HepG2 (cell line): Measurements from ENCODE around the gene RBM12. TPM values are rescaled to one million over a fixed set of nuclear protein-coding genes. Genes with fewer than 3 reads are reported as not detected.

Experiments
- BRF2 ChIP-seq: sonication (generic); formaldehyde crosslinking; IDR thresholded peaks from 2 replicates; pipeline ENCODE4 v1.8.1; 2022; ENCODE audit warnings: mild to moderate bottlenecking, missing genetic modification reagents
- FLYWCH1 ChIP-seq: sonication (generic); formaldehyde crosslinking; IDR thresholded peaks from 2 replicates; pipeline ENCODE4 v1.8.1; 2023; ENCODE audit warnings: mild to moderate bottlenecking, missing genetic modification reagents
- HDAC1 ChIP-seq: sonication (generic); formaldehyde crosslinking; IDR thresholded peaks from 2 replicates; pipeline ENCODE4 v1.5.1; 2020; ENCODE audit warnings: mild to moderate bottlenecking, missing genetic modification reagents
- HDAC2 ChIP-seq: sonication (generic); formaldehyde crosslinking; IDR thresholded peaks from 2 replicates; pipeline ENCODE4 v1.4.0; 2020; ENCODE audit warnings: missing genetic modification reagents
- KDM5A ChIP-seq: fragments of 200-600 bp; sonication (generic); IDR thresholded peaks from 2 replicates; pipeline ENCODE4 v1.7.0; 2018; ENCODE audit warnings: antibody characterized with exemption, mild to moderate bottlenecking, low read length, borderline replicate concordance
- MXD4 ChIP-seq: IDR thresholded peaks from 2 replicates; pipeline ENCODE4 v1.6.1; 2016; ENCODE audit warnings: mild to moderate bottlenecking, missing biosample characterization, missing genetic modification reagents
- NFYC ChIP-seq: IDR thresholded peaks from 2 replicates; pipeline ENCODE4 v1.6.1; 2016; ENCODE audit warnings: missing genetic modification reagents, missing compliant biosample characterization
- SNRNP70 ChIP-seq: fragments of 200-400 bp; formaldehyde crosslinking; IDR thresholded peaks from 2 replicates; pipeline ENCODE4 v1.6.1; 2017; ENCODE audit warnings: mild to moderate bottlenecking, low read depth, low read length, moderate library complexity
- ZNF3 ChIP-seq: IDR thresholded peaks from 2 replicates; pipeline ENCODE4 v1.7.0; 2017; ENCODE audit warnings: inconsistent platforms
- ZNF317 ChIP-seq: sonication (generic); formaldehyde crosslinking; IDR thresholded peaks from 2 replicates; pipeline ENCODE4 v1.5.0; 2020; ENCODE audit warnings: mild to moderate bottlenecking, missing genetic modification reagents
- ZNF446 ChIP-seq: sonication (generic); formaldehyde crosslinking; IDR thresholded peaks from 2 replicates; pipeline ENCODE4 v1.5.0; 2020; ENCODE audit warnings: mild to moderate bottlenecking, missing genetic modification reagents
- ZNF552 ChIP-seq: sonication (generic); formaldehyde crosslinking; IDR thresholded peaks from 2 replicates; pipeline ENCODE4 v1.9.0; 2022; ENCODE audit warnings: missing genetic modification reagents, mild to moderate bottlenecking, borderline replicate concordance
- ZNF562 ChIP-seq: sonication (generic); formaldehyde crosslinking; IDR thresholded peaks from 2 replicates; pipeline ENCODE4 v1.8.0; 2022; ENCODE audit warnings: missing genetic modification reagents, borderline replicate concordance
- ZNF782 ChIP-seq: sonication (generic); formaldehyde crosslinking; IDR thresholded peaks from 2 replicates; pipeline ENCODE4 v1.4.0; 2020; ENCODE audit warnings: missing genetic modification reagents, mild to moderate bottlenecking, borderline replicate concordance
- ZSCAN5A ChIP-seq: sonication (generic); formaldehyde crosslinking; IDR thresholded peaks from 2 replicates; pipeline ENCODE4 v1.8.0; 2022; ENCODE audit warnings: mild to moderate bottlenecking, missing genetic modification reagents, borderline replicate concordance
- polyA plus RNA-seq, 8 experiments: library from polyadenylated mRNA; depleted of rRNA in 3 of 8; stranded (reverse) in 7 of 8; unstranded in 1 of 8; fragments of >200 nt; fragmentation: Illumina TruSeq in 4 of 8; extraction: Trizol in 4 of 8; gene quantifications; 2 replicates each; pipeline versions ENCODE4 v1.2.1 to v1.2.3, GENCODE V29; 2011 to 2016; ENCODE audit warnings: low read depth in 4 of 8, missing spikeins in 1 of 8, mixed read lengths in 1 of 8; ENCODE audit not compliant: insufficient read depth in 1 of 8
- total RNA-seq, 5 experiments: library from RNA; depleted of rRNA; stranded (reverse); fragments of >200 nt; fragmentation: Illumina TruSeq; extraction: Trizol; gene quantifications; 2 replicates each; pipeline ENCODE4 v1.2.3, GENCODE V29; 2016; ENCODE audit warnings: low read depth in 1 of 5
- TF ChIP-seq, protein P1 (sequence below): sonication (generic); formaldehyde crosslinking; IDR thresholded peaks from 2 replicates; pipeline ENCODE4; 2020; ENCODE audit warnings: missing genetic modification reagents, mild to moderate bottlenecking, borderline replicate concordance
- TF ChIP-seq, protein P2 (sequence below): sonication (generic); formaldehyde crosslinking; IDR thresholded peaks from 2 replicates; pipeline ENCODE4 v1.8.0; 2022; ENCODE audit warnings: mild to moderate bottlenecking, missing genetic modification reagents, moderate library complexity
- TF ChIP-seq, protein P3 (sequence below): sonication (generic); formaldehyde crosslinking; IDR thresholded peaks from 2 replicates; pipeline ENCODE4 v1.5.0; 2020; ENCODE audit warnings: mild to moderate bottlenecking, missing genetic modification reagents

RBM12 gene
- total and polyA plus RNA-seq, 2 of the 13 experiments (the other 11 are each of a cell fraction or from before 2014, with no cell fraction given) = 97.9 to 104 TPM

DNA sequence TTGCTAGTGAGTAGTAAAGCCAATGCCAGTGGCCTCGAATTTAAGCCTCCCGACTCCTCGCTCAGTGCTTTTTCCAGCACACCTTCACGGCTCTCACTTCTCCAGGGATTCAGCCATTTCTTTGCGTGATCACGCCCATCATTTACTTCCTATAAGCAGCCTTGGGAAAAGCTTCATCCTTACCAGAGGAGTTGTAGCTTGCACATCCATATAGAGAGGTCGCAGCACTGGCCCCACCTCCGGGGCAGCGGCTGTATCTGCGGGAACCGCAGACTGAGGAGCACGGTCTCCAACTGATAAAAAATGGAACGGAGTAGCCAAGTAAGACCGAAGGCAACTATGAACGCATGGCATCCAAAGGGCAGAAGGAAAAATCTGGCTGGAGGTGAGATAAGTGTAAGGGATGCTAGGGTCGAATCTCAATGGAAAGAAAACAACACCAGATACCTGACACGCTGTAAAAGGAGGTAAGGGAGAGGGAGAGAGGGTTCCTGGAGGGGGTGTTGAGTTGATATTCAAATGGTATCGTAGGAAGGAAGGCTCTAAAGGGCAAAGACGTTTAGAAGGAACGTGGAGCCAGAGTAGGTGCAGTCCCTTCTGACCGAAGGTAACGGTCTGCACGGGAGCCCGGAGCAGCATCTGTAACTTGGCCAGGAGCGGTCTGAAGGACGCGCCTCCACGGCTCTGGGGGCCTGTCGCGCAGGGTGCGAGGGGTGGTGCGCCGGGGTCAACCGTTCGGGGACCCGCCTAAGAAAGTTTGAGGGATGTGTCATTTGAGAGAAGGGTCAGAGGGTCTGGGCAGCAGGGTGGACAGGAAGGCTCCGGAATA is 33.8 kb upstream of the RBM12 start (continued):
- TF ChIP-seq KDM5A = peak; percentile 47; the same call in 1 of the 2 replicates
- TF ChIP-seq ZNF317 = no peak
- TF ChIP-seq ZNF446 (CRISPR knock-in tag) = peak; percentile 87
- no peak for TF ChIP-seq ZNF562 (CRISPR knock-in tag)
- no peak for TF ChIP-seq BRF2 (CRISPR knock-in tag)
- TF ChIP-seq ZNF552 (CRISPR knock-in tag) = no peak
- TF ChIP-seq ZNF3 (CRISPR knock-in tag) = 0 out of 2 replicates have a peak, but pooled peaks have one; percentile 6
- TF ChIP-seq MXD4 (CRISPR knock-in tag) = no peak
- 0 out of 2 replicates have a peak, but pooled peaks have one; percentile 22 for TF ChIP-seq ZSCAN5A (CRISPR knock-in tag)
- no peak for TF ChIP-seq FLYWCH1 (CRISPR knock-in tag)
- TF ChIP-seq HDAC1 (CRISPR knock-in tag) = no peak
- TF ChIP-seq, protein P1, sequence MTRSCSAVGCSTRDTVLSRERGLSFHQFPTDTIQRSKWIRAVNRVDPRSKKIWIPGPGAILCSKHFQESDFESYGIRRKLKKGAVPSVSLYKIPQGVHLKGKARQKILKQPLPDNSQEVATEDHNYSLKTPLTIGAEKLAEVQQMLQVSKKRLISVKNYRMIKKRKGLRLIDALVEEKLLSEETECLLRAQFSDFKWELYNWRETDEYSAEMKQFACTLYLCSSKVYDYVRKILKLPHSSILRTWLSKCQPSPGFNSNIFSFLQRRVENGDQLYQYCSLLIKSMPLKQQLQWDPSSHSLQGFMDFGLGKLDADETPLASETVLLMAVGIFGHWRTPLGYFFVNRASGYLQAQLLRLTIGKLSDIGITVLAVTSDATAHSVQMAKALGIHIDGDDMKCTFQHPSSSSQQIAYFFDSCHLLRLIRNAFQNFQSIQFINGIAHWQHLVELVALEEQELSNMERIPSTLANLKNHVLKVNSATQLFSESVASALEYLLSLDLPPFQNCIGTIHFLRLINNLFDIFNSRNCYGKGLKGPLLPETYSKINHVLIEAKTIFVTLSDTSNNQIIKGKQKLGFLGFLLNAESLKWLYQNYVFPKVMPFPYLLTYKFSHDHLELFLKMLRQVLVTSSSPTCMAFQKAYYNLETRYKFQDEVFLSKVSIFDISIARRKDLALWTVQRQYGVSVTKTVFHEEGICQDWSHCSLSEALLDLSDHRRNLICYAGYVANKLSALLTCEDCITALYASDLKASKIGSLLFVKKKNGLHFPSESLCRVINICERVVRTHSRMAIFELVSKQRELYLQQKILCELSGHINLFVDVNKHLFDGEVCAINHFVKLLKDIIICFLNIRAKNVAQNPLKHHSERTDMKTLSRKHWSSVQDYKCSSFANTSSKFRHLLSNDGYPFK = no peak
- TF ChIP-seq SNRNP70 = no peak
- TF ChIP-seq ZNF782 (CRISPR knock-in tag) = peak; percentile 3; the same call in 1 of the 2 replicates
- no peak for TF ChIP-seq HDAC2 (CRISPR knock-in tag)
- TF ChIP-seq, protein P2, sequence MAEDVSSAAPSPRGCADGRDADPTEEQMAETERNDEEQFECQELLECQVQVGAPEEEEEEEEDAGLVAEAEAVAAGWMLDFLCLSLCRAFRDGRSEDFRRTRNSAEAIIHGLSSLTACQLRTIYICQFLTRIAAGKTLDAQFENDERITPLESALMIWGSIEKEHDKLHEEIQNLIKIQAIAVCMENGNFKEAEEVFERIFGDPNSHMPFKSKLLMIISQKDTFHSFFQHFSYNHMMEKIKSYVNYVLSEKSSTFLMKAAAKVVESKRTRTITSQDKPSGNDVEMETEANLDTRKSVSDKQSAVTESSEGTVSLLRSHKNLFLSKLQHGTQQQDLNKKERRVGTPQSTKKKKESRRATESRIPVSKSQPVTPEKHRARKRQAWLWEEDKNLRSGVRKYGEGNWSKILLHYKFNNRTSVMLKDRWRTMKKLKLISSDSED (CRISPR knock-in tag) = no peak
- TF ChIP-seq, protein P3, sequence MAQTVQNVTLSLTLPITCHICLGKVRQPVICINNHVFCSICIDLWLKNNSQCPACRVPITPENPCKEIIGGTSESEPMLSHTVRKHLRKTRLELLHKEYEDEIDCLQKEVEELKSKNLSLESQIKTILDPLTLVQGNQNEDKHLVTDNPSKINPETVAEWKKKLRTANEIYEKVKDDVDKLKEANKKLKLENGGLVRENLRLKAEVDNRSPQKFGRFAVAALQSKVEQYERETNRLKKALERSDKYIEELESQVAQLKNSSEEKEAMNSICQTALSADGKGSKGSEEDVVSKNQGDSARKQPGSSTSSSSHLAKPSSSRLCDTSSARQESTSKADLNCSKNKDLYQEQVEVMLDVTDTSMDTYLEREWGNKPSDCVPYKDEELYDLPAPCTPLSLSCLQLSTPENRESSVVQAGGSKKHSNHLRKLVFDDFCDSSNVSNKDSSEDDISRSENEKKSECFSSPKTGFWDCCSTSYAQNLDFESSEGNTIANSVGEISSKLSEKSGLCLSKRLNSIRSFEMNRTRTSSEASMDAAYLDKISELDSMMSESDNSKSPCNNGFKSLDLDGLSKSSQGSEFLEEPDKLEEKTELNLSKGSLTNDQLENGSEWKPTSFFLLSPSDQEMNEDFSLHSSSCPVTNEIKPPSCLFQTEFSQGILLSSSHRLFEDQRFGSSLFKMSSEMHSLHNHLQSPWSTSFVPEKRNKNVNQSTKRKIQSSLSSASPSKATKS (CRISPR knock-in tag) = no peak
- no peak for TF ChIP-seq NFYC (CRISPR knock-in tag)
